HG03103 (cell line): Measurements from ENCODE around the gene PON2.
"Not testable (repeated sequence)": the region's sequence is repeated elsewhere in the genome, so short reads cannot be mapped to it uniquely, and the experiment has no call there.

Experiments used
- ATAC-seq: cut with Tn5 transposase; IDR thresholded peaks from one replicate; pipeline ENCODE4 v1.9.1; 2021; ENCODE audit warnings: low read depth; ENCODE audit not compliant: unreplicated experiment

PON2 gene

DNA sequence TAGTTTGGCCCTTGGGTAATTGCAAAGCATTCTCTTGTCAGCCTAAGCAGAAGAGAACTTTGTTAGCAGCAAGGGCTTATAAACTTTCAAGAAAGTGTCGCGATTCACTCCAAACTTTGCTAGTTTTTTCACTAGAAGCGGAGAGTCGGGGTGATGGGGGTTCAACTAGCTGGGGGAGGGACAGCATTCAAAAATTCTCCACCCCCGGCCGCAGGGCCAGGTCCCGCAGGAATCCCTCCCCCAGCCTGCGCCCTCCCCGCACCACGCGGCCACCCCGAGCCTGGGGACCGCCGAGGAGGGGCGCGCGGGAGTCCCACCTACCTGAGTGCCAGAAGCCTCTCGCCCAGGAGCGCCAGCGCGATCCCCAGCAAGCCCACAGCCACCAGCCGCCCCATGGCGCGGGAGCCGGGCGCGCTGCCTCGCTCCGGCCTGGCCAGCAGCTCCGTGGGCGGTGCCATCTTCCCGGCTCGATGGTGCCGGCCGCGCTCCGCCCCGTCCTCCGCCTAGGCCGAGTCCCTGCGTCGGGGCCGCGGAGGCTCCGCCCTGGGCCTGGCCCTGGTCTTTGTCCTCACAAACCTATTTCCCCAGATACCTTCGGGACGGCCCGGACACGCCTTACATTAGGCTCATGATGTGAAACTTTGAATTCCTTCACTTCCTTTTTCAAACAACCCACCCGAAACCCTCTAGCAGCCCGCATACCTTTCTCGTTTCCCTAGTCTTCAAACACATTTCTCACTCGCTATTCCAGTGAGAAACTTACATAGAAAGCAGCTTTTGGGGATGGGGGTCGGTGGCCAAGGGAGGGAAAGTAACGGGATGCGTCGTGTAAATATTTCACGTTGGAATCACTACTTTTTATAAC lies at the start of gene PON2:
Gene PON2 (minus strand): TSS at position 472 of the 865 bp plus-strand sequence. CDS start 77 bp downstream, at position 395.
- ATAC-seq = peak; percentile 96

DNA sequence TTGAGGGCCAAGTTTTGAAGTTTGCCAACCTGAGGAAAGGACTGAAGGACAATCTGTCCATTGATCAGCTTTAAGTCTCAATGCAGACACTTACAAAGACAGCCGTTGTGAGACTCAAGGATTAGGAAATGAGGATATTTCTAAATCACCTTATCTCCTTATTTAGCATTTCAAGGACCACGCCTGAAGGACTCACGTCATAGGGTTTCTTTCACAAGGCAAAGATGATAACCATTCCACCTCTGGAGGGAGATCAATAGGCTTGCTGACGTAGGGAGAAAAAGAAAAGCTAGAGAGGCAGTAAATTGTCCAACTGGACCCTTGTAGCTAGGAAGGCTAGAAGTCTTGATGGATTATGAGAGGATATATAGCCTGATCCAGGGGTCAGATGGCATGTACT lies 47.6 kb upstream of the PON2 start:
- no peak for ATAC-seq

- ATAC-seq = no peak
Measured at GRCh38 chr7:95481271-95482165, 46.7 kb upstream of the PON2 start.

GRCh38 chr7:95479992-95480624 lies 45.3 kb upstream of the PON2 start:
- peak; percentile 61 for ATAC-seq

- no peak for ATAC-seq
Measured at GRCh38 chr7:95478272-95479037, 43.6 kb upstream of the PON2 start.

- ATAC-seq = peak; percentile 55
Measured at GRCh38 chr7:95476904-95477594, 42.2 kb upstream of the PON2 start.

DNA sequence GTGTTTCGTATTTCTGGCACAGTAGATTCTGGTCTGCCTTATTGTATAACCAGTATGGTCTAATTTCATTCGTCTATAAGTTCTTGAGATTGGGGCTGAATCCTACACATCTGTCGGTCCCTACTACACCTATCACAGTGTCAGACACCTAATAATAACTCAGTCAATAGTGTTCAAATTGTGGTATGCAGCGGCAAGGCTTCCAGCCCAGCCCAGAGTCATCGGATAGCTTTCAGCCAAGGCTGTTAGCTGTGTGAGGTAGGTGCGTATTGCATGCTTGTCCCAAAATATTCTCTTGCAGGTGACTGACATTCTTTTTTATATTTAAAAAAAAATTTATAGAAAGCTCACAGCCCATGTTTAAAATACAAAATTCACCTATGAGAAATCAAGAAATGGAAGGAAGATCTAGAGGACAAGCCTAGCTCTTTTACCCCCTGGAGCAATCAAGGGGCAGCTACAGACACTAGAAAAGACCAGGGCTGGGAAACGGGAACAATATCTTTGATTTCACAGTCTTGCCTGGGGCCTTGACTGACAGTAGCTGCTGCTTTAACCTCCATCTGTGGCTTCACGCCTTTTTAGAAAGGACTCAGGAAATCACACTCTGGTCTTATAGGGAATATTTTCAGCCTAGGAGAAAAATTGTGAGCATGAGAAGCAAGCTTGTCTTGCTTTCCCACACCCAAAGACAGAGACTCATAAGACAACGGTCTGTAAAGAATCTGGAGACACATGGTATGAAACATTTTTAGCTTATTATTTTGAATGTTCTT lies 41.4 kb upstream of the PON2 start:
- ATAC-seq = no peak

DNA sequence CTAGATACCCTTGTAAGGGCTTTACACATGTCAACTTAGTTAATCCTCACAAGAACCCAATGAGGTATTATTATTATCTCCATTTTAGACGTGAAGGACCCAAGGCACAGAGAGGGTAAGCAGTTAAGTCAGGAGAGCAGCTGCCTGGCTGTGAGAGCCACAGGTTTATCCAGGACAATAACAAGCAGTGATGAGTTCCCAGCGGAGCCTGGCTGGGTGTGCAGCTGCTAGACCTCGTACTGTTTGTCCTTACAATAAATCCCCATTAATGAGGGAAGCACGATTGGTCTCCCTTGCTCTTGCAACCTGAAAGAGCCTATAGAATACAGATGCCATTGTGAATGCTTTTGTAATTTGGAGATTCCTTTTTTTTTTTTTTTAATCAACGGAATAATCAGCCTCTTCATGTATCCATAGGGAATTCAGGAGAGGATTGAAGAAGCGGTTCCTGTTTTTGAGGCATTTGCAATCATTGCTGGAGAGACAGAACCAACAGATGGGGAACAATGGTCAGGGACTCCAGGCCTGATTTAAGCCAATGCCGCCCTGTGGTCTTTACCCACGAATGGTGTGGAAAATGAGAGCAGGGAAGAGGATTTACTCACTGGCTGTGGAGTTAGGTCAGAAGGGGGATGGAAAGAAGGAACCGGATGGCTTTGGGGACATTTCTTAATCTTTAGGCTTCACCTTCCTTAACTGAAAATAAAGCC lies 38.6 kb upstream of the PON2 start:
- no peak for ATAC-seq

DNA sequence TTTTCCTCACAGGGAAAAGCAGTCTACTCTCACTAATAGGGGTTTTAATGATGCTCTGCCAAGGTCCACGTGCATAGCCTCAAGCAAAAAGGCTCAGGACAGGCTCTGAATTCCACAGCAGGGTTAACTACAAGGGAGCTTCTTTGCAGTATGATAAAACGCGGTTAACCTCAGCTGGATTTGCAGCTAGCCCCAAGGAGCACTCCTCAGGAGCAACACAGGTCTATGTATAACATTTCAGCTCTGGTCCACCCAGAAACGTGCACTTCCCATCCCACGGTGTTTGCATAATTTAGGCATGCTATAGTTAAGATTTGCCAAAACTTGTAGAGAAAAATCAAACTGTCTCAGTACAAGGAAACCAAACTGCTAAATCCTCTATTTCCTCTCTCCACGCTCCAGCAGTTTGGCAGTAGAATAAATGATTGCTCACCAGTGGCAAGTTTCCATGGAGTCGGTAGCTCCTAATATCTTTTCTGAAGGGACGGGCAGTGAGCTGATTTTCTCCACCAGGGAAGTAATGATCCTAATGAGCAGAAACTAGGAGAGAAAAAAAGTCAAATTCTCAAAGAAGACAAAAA lies 37.8 kb upstream of the PON2 start:
- ATAC-seq = no peak

GRCh38 chr7:95471071-95471470 lies 36.2 kb upstream of the PON2 start:
- no peak for ATAC-seq

DNA sequence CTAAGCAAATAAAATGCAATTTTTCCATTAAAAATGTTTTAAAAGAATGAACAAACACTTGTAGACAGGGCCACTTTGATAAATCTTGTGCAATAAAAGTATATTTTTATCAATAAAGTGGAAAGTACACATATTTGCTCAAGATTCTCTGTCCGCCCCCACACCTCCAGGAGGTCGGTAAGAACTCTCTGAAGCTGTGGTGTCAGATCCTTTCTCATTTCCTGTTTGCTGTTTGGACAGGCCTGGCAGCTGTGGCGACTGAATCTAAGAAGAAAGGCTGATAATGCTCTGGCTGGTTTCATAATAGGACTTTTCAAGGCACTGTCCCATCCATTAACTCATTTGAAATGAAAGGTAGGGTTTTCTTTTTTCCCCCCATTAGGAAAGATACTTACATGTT lies 35.6 kb upstream of the PON2 start:
- ATAC-seq = peak; percentile 99

GRCh38 chr7:95469848-95470247 lies 35.0 kb upstream of the PON2 start:
- ATAC-seq = no peak

DNA sequence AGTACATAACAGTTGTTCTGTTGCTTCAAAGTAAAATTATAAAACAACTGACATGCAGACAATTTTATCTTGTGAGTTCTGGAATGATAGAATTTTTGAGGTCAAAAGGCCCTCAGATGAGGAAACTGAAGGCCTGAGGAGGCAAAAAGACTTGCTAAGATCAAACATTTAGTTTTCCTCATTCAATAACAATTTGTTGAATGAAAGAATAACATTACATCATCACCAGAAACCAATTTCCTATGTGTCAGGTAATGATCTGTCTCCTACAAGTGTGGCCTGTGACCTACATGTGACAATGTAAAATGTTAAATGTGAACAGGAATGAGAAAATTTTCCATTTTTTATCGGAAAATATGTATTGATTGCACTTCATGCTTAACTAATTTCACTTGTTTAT lies 34.4 kb upstream of the PON2 start:
- no peak for ATAC-seq

- ATAC-seq = no peak
Measured at GRCh38 chr7:95467912-95468607, 33.2 kb upstream of the PON2 start.

DNA sequence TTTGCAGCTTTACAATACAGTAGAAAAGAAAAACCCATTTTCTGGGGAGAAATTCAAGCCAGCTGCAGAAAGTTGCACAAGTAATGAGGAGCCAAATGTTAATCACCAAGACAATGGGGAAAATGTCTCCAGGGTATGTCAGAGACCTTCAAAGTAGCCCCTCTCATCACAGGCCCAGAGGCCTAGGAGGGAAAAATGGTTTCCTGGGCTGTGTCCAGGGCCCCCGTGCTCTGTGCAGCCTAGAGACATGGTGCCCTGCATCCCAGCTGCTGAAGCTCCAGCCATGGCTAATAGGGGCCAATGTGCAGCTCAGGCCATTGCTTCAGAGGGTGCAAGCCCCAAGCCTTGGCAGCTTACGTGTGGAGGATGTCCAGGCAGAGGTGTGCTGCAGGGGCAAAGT lies 25.8 kb upstream of the PON2 start:
- ATAC-seq = not testable (repeated sequence)

DNA sequence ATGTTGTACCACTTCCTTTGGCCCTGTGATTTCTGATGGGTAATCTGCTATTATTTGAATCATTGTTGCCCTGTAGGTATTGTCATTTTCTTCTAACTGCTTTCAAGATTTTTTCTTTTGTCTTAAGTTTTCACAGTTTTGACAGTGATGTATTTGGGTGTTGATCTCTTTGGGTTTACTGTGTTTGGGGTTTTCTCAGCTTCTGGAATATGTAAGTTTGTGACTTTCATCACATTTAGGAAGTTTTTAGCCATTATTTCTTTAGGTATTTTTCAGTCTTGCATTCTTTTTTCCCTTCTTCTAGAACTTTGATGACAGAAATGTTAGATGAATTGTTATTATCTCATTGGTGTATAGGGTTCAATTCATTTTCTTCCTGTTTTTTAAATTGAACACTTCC lies 23.1 kb upstream of the PON2 start:
- ATAC-seq = no peak

- ATAC-seq = peak; percentile 75
Measured at GRCh38 chr7:95454438-95455045, 19.7 kb upstream of the PON2 start.
